Panc1 (cell line): ENCODE results near the gene EDEM3. TPM values are rescaled to one million over a fixed set of nuclear protein-coding genes. Genes with fewer than 3 reads are reported as not detected.

Source experiments
- ATAC-seq: fragments of 200-7000 bp; cut with Tn5 transposase; 2 replicates; pipeline ENCODE4 v1.9.1; 2020; ENCODE audit warnings: mild to moderate bottlenecking, moderate library complexity
- BruUV-seq: library from RNA; stranded (reverse); fragments of 400-500 nt; replicated peaks from 2 replicates; lab custom pipeline; 2021; lab: Mats Ljungman, UMichigan
- CTCF ChIA-PET: fragments of 300-600 bp; sonication (Branson Sonifier 250); formaldehyde crosslinking; loops from one replicate; lab custom pipeline; 2022; ENCODE audit warnings: antibody characterized with exemption; lab: Charles Lee
- POLR2A ChIA-PET: fragments of 300-600 bp; sonication (Branson Sonifier 250); formaldehyde crosslinking; loops from one replicate; lab custom pipeline; 2022; ENCODE audit warnings: antibody characterized with exemption; lab: Charles Lee
- DNase-seq: peaks from one replicate; pipeline ENCODE4 v3.0.0-alpha.2; 2010; ENCODE audit warnings: low read depth, low spot score
- H3K27ac ChIP-seq: 2 replicates; pipeline ENCODE4 v1.5.1; 2011; ENCODE audit warnings: mild to moderate bottlenecking, low read length, inconsistent platforms
- H3K27me3 ChIP-seq: fragments of 200-500 bp; sonication (Bioruptor generic); 2 replicates; pipeline ENCODE4 v1.6.0; 2014; ENCODE audit warnings: low read length, inconsistent platforms; ENCODE audit not compliant: control insufficient read depth, insufficient read depth
- H3K36me3 ChIP-seq: fragments of 200-500 bp; sonication (Bioruptor generic); 2 replicates; pipeline ENCODE4 v1.5.1; 2014; ENCODE audit warnings: inconsistent platforms, mild to moderate bottlenecking, low read length, moderate library complexity; ENCODE audit not compliant: control insufficient read depth, insufficient read depth
- H3K4me1 ChIP-seq: 2 replicates; pipeline ENCODE4 v1.5.1; 2011; ENCODE audit warnings: inconsistent platforms, mild to moderate bottlenecking, low read length, moderate library complexity; ENCODE audit not compliant: control insufficient read depth, insufficient read depth
- H3K4me3 ChIP-seq, 2 experiments: 2 replicates each; pipeline ENCODE4 v1.5.1; 2011 to 2012; ENCODE audit warnings: low read depth in 2 of 2, low read length in 2 of 2, mild to moderate bottlenecking in 2 of 2, inconsistent platforms in 1 of 2, moderate library complexity in 1 of 2
- H3K9me3 ChIP-seq: fragments of 200-500 bp; sonication (Bioruptor generic); 2 replicates; pipeline ENCODE4 v1.5.1; 2014; ENCODE audit warnings: low read depth, mild to moderate bottlenecking, inconsistent platforms, low read length, moderate library complexity; ENCODE audit not compliant: control insufficient read depth, insufficient read depth
- CTCF ChIP-seq: fragments of 450-650 bp; IDR thresholded peaks from 2 replicates; pipeline ENCODE4 v1.5.1; 2017; ENCODE audit warnings: mild to moderate bottlenecking
- POLR2AphosphoS5 ChIP-seq: IDR thresholded peaks from 2 replicates; pipeline ENCODE4 v1.6.1; 2012; ENCODE audit warnings: mild to moderate bottlenecking, low read depth, low read length, moderate library complexity
- REST ChIP-seq, 2 experiments: IDR thresholded peaks; 2 replicates each; pipeline ENCODE4 v1.6.1; 2011 to 2012; ENCODE audit warnings: low read depth in 2 of 2, control low read depth in 1 of 2, low read length in 1 of 2, mild to moderate bottlenecking in 1 of 2, moderate library complexity in 1 of 2; ENCODE audit not compliant: insufficient read depth in 1 of 2
- SIN3A ChIP-seq: IDR thresholded peaks from 2 replicates; pipeline ENCODE4 v1.6.1; 2012; ENCODE audit warnings: low read depth, mild to moderate bottlenecking, low read length, moderate library complexity, borderline replicate concordance; ENCODE audit not compliant: insufficient read depth
- TCF7L2 ChIP-seq: IDR thresholded peaks from 2 replicates; pipeline ENCODE4 v1.6.1; 2011; ENCODE audit warnings: mild to moderate bottlenecking, low read depth, low read length, inconsistent platforms
- in situ Hi-C: cut with HindIII; loops from 2 replicates; pipeline ENCODE4 v1.10.0; 2016; ENCODE audit warnings: low sequenced_read_pairs, low pct_unique_long_range_greater_than_20kb
- intact Hi-C: fragments of 100-400 bp; cut with micrococcal nuclease; formaldehyde crosslinking; loops from one replicate; pipeline ENCODE4 v1.10.0; 2022; ENCODE audit not compliant: unreplicated experiment
- total RNA-seq: library from RNA; stranded (reverse); gene quantifications from one replicate; pipeline ENCODE4 v1.2.1, GENCODE V29; 2021; ENCODE audit not compliant: unreplicated experiment

Gene EDEM3
- total RNA-seq, 1 experiment from 2014 or later, result 17.4 TPM

- Histone ChIP-seq H3K27me3 (peaks cover 2% of the 10 kb centered on the region), H3K27ac (no peak overlapping the region), H3K4me1 (no peaks in the 10 kb centered on the region; the same call in 1 of the 2 replicates), H3K4me3 (no peak overlapping the region), H3K9me3 (no peaks in the 10 kb centered on the region), H3K36me3 (no peaks in the 10 kb centered on the region)
- DNase-seq (no peak), ATAC-seq (no peak)
- BruUV-seq, result no TSS peak
- ChIA-PET POLR2A (no interaction called here), CTCF (no interaction called here)
- TF ChIP-seq SIN3A, result no peak
- TF ChIP-seq TCF7L2, result no peak
- TF ChIP-seq POLR2AphosphoS5, result no peak
- TF ChIP-seq CTCF, result no peak
- TF ChIP-seq REST (IDR thresholded peaks at IDR 0.05; ENCODE audit: insufficient read depth in 1 of 2, low read depth in 2 of 2, low read length in 1 of 2), result no peak
- in situ Hi-C loops, result no loop called here
- intact Hi-C loops, result no loop called here
Measured at GRCh38 chr1:184665360-184665759, 89.3 kb downstream of the EDEM3 start.

GRCh38 chr1:184664661-184665060 is 90.0 kb downstream of the EDEM3 start:
- no peak overlapping the region for H3K27ac ChIP-seq
- BruUV-seq, result no TSS peak
- no peak for ATAC-seq

More at GRCh38 chr1:184664661-184665060, 90.0 kb downstream of the EDEM3 start:
- ChIA-PET CTCF (no interaction called here), POLR2A (no interaction called here)
- no peaks in the 10 kb centered on the region for H3K36me3 ChIP-seq
- intact Hi-C loops (no loop called here), in situ Hi-C loops (no loop called here)
- H3K4me1 ChIP-seq, result no peaks in the 10 kb centered on the region; the same call in 1 of the 2 replicates
- H3K27me3 ChIP-seq, result peaks cover 2% of the 10 kb centered on the region
- no peak overlapping the region for H3K4me3 ChIP-seq
- no peak for TF ChIP-seq POLR2AphosphoS5
- no peak for TF ChIP-seq REST (IDR thresholded peaks at IDR 0.05; ENCODE audit: insufficient read depth in 1 of 2, low read depth in 2 of 2, low read length in 1 of 2)
- DNase-seq, result no peak
- H3K9me3 ChIP-seq, result no peaks in the 10 kb centered on the region
